Endodermal cell (in vitro differentiated cells): Measurements from ENCODE around the gene FTCD. TPM values are rescaled to one million over a fixed set of nuclear protein-coding genes. Genes with fewer than 3 reads are reported as not detected.
"Not testable (repeated sequence)": the region's sequence is repeated elsewhere in the genome, so short reads cannot be mapped to it uniquely, and the experiment has no call there.

ENCODE experiments used
- DNase-seq: peaks from one replicate; pipeline ENCODE4 v3.0.0-alpha.2; 2017
- H3K27ac ChIP-seq: 2 replicates; pipeline ENCODE4 v1.5.1; 2013; ENCODE audit warnings: mild to moderate bottlenecking, low read depth, low read length, moderate library complexity
- H3K27me3 ChIP-seq: 2 replicates; pipeline ENCODE4 v1.6.1; 2013; ENCODE audit warnings: mild to moderate bottlenecking, low read length, moderate library complexity; ENCODE audit not compliant: insufficient read depth, control insufficient read depth, poor library complexity, severe bottlenecking
- H3K36me3 ChIP-seq: 2 replicates; pipeline ENCODE4 v1.7.0; 2013; ENCODE audit warnings: mild to moderate bottlenecking, low read length, moderate library complexity; ENCODE audit not compliant: control insufficient read depth, insufficient read depth
- H3K4me1 ChIP-seq: one replicate; pipeline ENCODE4 v1.7.0; 2013; ENCODE audit warnings: low read length; ENCODE audit not compliant: control insufficient read depth, insufficient read depth
- H3K4me3 ChIP-seq: 2 replicates; pipeline ENCODE4 v1.5.1; 2013; ENCODE audit warnings: mild to moderate bottlenecking, low read length, moderate library complexity
- H3K9ac ChIP-seq: 2 replicates; pipeline ENCODE4 v1.6.1; 2013; ENCODE audit warnings: mild to moderate bottlenecking, low read length, moderate library complexity; ENCODE audit not compliant: poor library complexity, severe bottlenecking; ENCODE audit errors: extremely low read depth
- H3K9me3 ChIP-seq: 2 replicates; pipeline ENCODE4 v1.6.1; 2013; ENCODE audit warnings: mild to moderate bottlenecking, low read length, moderate library complexity; ENCODE audit not compliant: control insufficient read depth
- H3K27ac Mint-ChIP-seq: 2 replicates; pipeline ENCODE4 v1.8.0; 2020; ENCODE audit warnings: mixed read lengths
- H3K27me3 Mint-ChIP-seq: 2 replicates; pipeline ENCODE4 v1.8.0; 2021; ENCODE audit warnings: mild to moderate bottlenecking, mixed read lengths; ENCODE audit not compliant: insufficient read depth
- H3K36me3 Mint-ChIP-seq: 2 replicates; pipeline ENCODE4 v1.8.0; 2020; ENCODE audit warnings: low read depth, mixed read lengths
- H3K4me1 Mint-ChIP-seq: 2 replicates; pipeline ENCODE4 v1.8.0; 2020; ENCODE audit warnings: mixed read lengths
- H3K4me3 Mint-ChIP-seq: 2 replicates; pipeline ENCODE4 v1.8.0; 2020; ENCODE audit warnings: mild to moderate bottlenecking, moderate library complexity, mixed read lengths
- H3K9me3 Mint-ChIP-seq: 2 replicates; pipeline ENCODE4 v1.8.0; 2020; ENCODE audit warnings: mild to moderate bottlenecking, mixed read lengths
- WGBS, 2 experiments: methylation state at CpG; one replicate each; pipeline versions ENCODE4 v1.1.5 to v1.1.7; 2013; ENCODE audit warnings: missing lambda C conversion rate in 2 of 2, mixed read lengths in 1 of 2; ENCODE audit not compliant: insufficient coverage in 1 of 2, insufficient read length in 1 of 2; 5-methylcytosine and 5-hydroxymethylcytosine counted together
- total RNA-seq, 2 donors: library from RNA; stranded (reverse); fragmentation: NEBNext Ultra II Directional in 1 of 2; extraction: Animal tissue kit (Norgen Biotek cat#: 25700) in 1 of 2; gene quantifications; 2 replicates in 1 of 2; 3 replicates in 1 of 2; pipeline ENCODE4 v1.2.1, GENCODE V29; 2021
- TF ChIP-seq, protein P1 (sequence below): fragments of 200-600 bp; sonication (generic); conservative IDR thresholded peaks from 2 replicates; pipeline ENCODE4 v1.5.0; 2021; ENCODE audit warnings: antibody characterized with exemption, mild to moderate bottlenecking

Gene FTCD
- total RNA-seq, 2 donors from 2014 or later, result 3.5 to 4.6 TPM

- Mint-ChIP-seq H3K4me3 (no peak overlapping the region), H3K9me3 (peaks cover 3% of the 10 kb centered on the region), H3K27ac (no peak overlapping the region), H3K4me1 (peaks cover 3% of the 10 kb centered on the region), H3K36me3 (no peaks in the 10 kb centered on the region), H3K27me3 (no peaks in the 10 kb centered on the region)
- 88 to 90% methylated on average over 16 to 22 of the region's 22 CpGs for WGBS, 2 experiments
- Histone ChIP-seq H3K4me1 (peaks cover 9% of the 10 kb centered on the region), H3K9me3 (no peaks in the 10 kb centered on the region), H3K27me3 (no peaks in the 10 kb centered on the region), H3K36me3 (no peaks in the 10 kb centered on the region), H3K27ac (no peak overlapping the region), H3K9ac (no peak overlapping the region), H3K4me3 (no peak overlapping the region)
- DNase-seq, result no peak
- TF ChIP-seq, protein P1, sequence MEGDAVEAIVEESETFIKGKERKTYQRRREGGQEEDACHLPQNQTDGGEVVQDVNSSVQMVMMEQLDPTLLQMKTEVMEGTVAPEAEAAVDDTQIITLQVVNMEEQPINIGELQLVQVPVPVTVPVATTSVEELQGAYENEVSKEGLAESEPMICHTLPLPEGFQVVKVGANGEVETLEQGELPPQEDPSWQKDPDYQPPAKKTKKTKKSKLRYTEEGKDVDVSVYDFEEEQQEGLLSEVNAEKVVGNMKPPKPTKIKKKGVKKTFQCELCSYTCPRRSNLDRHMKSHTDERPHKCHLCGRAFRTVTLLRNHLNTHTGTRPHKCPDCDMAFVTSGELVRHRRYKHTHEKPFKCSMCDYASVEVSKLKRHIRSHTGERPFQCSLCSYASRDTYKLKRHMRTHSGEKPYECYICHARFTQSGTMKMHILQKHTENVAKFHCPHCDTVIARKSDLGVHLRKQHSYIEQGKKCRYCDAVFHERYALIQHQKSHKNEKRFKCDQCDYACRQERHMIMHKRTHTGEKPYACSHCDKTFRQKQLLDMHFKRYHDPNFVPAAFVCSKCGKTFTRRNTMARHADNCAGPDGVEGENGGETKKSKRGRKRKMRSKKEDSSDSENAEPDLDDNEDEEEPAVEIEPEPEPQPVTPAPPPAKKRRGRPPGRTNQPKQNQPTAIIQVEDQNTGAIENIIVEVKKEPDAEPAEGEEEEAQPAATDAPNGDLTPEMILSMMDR, result no peak
Observed at GRCh38 chr21:46149205-46149901, 6.0 kb downstream of the FTCD start.

- no peak for DNase-seq
- Mint-ChIP-seq H3K27me3 (no peaks in the 10 kb centered on the region), H3K27ac (no peak overlapping the region), H3K9me3 (peaks cover 3% of the 10 kb centered on the region), H3K4me1 (peaks cover 3% of the 10 kb centered on the region), H3K36me3 (no peaks in the 10 kb centered on the region), H3K4me3 (no peak overlapping the region)
- no peak overlapping the region for H3K9ac ChIP-seq
- no peak overlapping the region for H3K4me3 ChIP-seq
- TF ChIP-seq, protein P1, result no peak
- no peak overlapping the region for H3K27ac ChIP-seq
- no peaks in the 10 kb centered on the region for H3K9me3 ChIP-seq
- no peaks in the 10 kb centered on the region for H3K36me3 ChIP-seq
- no peaks in the 10 kb centered on the region for H3K27me3 ChIP-seq
- 95 to 98% methylated on average over 8 to 11 of the region's 11 CpGs for WGBS, 2 experiments
- peaks cover 2% of the 10 kb centered on the region for H3K4me1 ChIP-seq
Observed at GRCh38 chr21:46148106-46148505, 7.3 kb downstream of the FTCD start.

DNA sequence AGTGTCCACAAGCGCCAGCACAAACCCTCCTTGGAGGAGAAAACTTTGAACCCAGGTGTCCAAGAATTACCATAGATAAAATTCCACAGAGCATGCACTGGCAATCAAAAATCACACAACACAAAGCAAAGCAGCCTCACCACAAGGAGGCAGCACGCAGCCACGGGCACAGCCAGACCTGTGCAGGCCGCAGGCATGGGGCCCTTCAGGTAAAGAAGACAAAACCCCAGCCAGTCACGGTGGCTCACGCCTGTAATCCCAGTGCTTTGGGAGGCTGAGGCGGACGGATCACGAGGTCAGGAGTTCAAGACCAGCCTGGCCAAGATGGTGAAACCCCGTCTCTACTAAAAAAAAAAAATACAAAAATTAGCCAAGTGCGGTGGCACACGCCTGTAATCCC lies 8.0 kb downstream of the FTCD start:
- H3K27ac Mint-ChIP-seq, result peak overlapping the region; percentile 58
- peak; percentile 89 for DNase-seq
- not testable (repeated sequence) for H3K27ac ChIP-seq

More for the DNA sequence above, 8.0 kb downstream of the FTCD start:
- not testable (repeated sequence) for H3K27me3 ChIP-seq, H3K4me1 Mint-ChIP-seq, H3K9me3 ChIP-seq, H3K4me3 Mint-ChIP-seq, H3K36me3 Mint-ChIP-seq, H3K27me3 Mint-ChIP-seq, H3K9me3 Mint-ChIP-seq, H3K9ac ChIP-seq, H3K4me1 ChIP-seq, H3K4me3 ChIP-seq, H3K36me3 ChIP-seq
- TF ChIP-seq, protein P1, result peak; percentile 86
- WGBS, 2 experiments, result 82 to 87% methylated on average over 11 to 12 of the region's 12 CpGs
